Measurements from ENCODE around the gene GAPVD1. TPM values are rescaled to one million over a fixed set of nuclear protein-coding genes. Genes with fewer than 3 reads are reported as not detected.

GAPVD1 gene
- total and polyA plus RNA-seq, 2 of the 8 experiments (the other 6 are each of a cell fraction or from before 2014, with no cell fraction given): 5.5 to 40.5 TPM

DNA sequence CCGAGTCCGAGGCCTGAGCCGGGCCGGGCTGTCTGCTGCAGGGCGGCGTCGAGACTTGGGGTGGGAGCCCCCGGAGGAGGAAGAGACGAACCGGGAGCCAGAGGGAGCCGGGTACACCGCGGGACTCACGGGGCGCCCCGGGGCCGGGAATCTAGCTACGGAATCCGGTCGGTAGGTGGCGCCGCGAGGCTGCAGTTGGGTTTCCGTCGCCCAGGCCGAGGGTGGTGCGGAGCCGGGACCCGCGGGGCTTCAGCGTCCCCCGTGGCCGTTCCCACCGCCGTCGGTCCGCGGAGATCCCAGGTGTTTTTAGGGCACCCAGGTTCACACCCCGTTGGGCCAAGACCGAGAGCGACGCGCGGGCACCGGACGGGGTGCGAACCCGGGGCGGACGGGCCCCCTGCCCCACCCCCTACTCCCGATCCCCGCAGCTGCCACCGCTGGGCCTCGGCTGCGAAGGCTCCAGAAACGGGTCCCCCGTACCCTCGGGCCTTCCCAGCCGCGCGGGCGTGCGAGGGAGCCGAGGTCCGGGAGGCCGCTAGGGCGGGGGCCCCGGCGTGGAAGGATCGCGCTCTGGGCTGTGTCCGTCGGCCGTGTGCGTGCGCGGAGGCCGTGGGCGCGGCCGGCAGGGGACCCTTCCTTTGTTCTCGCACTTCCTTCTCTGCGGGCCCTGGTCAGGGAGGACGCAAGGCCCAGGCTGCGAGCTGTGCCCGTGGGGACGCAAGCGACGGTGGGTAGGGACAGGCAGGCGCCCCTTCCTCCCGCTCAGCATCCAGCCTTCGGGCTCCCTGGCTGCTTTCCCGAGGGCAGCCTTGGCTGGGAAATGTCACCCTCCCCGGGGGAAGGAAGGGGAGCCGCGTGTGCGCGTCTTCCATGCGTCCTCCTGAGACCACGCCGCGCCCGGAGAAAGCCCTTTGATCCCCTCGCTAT is 146.6 kb downstream of the GAPVD1 start (continued):
- TF ChIP-seq SIX5 (IDR thresholded peaks at IDR 0.05; ENCODE audit: low read depth, low read length) (no peak), CBX5 (IDR thresholded peaks at IDR 0.05; ENCODE audit: low read depth, low read length) (no peak), CHD1 (IDR thresholded peaks at IDR 0.05; ENCODE audit: low read depth, low read length) (no peak), EP300 (IDR thresholded peaks at IDR 0.05; ENCODE audit: borderline replicate concordance in 1 of 2, low read depth in 2 of 2, low read length in 2 of 2) (0 out of 3 replicates have a peak, but pooled peaks of 1 of the 2 experiments have one; percentile 3), POU5F1 (IDR thresholded peaks at IDR 0.05; ENCODE audit: low read depth, low read length) (no peak), HDAC2 (IDR thresholded peaks at IDR 0.05; ENCODE audit: borderline replicate concordance in 1 of 2, low read depth in 2 of 2, low read length in 2 of 2) (0 out of 4 replicates have a peak, but pooled peaks of 1 of the 2 experiments have one; percentile 56), CEBPB (IDR thresholded peaks at IDR 0.05; ENCODE audit: low read depth, low read length) (no peak), NANOG (IDR thresholded peaks at IDR 0.05; ENCODE audit: insufficient read depth, low read depth, low read length, poor library complexity, severe bottlenecking) (no peak), KDM1A (IDR thresholded peaks at IDR 0.05; ENCODE audit: borderline replicate concordance, low read length) (no peak)
- TF ChIP-seq, protein P1, sequence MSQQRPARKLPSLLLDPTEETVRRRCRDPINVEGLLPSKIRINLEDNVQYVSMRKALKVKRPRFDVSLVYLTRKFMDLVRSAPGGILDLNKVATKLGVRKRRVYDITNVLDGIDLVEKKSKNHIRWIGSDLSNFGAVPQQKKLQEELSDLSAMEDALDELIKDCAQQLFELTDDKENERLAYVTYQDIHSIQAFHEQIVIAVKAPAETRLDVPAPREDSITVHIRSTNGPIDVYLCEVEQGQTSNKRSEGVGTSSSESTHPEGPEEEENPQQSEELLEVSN (IDR thresholded peaks at IDR 0.05): no peak
- TF ChIP-seq, protein P2, sequence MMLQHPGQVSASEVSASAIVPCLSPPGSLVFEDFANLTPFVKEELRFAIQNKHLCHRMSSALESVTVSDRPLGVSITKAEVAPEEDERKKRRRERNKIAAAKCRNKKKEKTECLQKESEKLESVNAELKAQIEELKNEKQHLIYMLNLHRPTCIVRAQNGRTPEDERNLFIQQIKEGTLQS (IDR thresholded peaks at IDR 0.05; ENCODE audit: insufficient read depth, low read depth, low read length): no peak
